Measurements from ENCODE around the gene RPP14.

The RPP14 gene

DNA sequence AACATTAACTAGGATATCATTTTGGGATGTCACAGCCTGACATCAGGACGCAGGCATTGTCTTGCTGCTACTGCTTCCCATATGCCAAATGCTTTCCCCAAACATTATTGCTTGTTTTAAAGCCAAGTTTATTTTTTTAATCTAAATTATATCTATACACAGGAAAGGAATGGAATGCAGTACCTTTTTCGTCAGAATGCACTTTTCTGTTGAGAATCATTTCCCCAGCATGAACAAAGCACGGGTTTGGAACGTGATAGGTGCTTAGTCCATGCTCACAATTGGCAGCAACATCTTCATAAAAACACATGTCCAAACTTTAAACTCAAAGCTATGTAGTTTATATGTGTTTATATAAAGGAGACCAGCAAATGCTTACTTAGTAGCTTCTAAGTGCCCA, 52.8 kb downstream of the RPP14 start:
- no peak for DNase-seq

DNA sequence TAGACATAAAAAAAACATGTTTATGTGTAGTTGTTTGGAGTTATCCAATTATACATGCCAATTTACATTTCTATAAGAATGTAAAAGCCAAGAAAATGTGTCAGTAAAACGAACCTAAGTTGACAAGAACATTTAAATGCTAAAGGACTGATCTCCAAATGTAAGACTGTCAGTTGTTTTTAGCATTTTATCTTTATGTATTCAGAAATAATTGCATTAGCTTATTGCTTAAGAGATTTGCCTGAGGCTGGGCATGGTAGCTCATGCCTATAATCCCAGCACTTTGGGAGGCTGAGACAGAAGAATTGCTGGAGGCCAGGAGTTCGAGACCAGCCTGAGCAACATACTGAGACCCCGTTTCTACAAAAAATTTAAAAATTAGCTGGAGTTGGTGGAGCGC, 53.6 kb downstream of the RPP14 start:
- DNase-seq = no peak

DNA sequence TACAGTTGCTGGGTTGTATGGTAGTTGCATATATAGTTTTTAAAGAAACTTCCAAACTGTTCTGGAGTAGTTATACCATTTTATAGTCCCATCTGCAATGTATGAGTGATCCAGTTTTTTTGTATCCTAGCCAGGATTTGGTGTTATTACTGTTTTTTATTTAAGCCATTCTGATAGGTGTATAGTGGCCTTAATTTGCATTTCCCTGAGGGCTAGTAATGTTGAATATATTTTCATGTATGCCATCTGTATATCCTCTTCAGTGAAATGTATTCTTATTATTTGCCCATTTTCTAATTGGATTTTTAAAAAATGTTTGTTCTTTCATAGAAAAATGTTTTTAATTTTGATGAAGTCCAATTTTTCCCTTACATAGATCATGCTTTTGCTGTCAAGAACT, 55.8 kb downstream of the RPP14 start:
- DNase-seq = no peak

DNA sequence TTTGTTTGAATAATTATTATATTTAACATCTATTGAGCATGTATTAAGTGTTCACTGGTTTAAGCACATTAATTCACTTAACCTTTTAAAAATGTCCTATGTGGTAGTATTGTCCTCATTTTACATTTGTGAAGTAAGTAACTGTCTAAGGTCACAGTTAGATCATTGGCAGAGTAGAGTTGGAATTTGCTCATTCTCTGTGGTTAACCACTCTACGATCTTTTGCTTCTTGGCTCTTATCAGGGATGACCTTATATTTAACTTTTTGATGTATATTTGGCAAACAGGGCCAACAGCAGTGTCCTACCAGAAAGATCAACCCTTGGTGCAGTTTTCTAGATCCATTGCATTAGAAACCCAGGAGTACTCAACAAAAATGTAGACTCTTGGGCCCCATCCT, 60.7 kb downstream of the RPP14 start:
- no peak for DNase-seq

DNA sequence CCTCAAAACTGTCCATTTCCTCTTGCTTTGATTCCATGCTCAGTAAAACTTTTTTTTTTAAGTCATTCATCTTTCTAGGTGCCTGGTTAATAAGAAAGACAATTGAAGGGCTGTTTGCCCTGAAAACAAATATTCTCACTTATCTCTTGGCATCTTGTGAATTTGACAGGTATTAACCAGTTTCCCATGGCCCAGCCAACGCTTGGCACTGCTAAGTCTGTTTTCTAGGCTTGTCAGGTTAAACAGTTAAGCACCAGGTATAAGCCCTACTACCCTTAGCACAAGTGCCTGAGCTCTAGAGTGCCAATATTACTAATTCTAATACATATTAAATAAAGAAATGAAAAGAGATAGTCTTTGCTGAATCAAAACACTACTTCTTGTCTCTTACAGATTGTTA, 63.0 kb downstream of the RPP14 start:
- no peak for DNase-seq
